GM19023 (cell line): ENCODE data around the gene HSD3B1.
"Not testable (repeated sequence)": the region's sequence is repeated elsewhere in the genome, so short reads cannot be mapped to it uniquely, and the experiment has no call there.

Experiments used
- ATAC-seq: cut with Tn5 transposase; IDR thresholded peaks from one replicate; pipeline ENCODE4 v1.9.1; 2021; ENCODE audit warnings: mild to moderate bottlenecking, moderate library complexity; ENCODE audit not compliant: unreplicated experiment

Gene HSD3B1

DNA sequence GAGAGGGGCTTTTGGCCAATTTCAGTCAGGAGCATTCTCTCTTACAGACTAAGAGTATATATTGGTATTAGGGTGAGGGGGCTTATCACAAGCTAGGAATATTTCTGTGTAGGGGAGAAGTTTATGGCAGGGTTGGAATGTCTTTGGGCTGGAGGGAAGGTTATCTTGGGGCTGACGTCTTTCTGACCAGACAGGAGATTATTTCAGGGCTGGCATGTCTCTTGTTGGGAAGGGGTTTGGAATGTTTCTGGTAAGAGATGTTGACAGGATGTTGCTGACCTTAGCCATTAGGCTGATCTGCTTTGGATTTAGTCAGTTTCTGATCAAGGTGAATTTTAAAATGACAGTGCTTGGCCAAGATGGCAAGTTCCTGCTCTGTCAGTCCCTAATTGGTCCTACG lies 17.8 kb upstream of the HSD3B1 start:
- ATAC-seq = no peak

DNA sequence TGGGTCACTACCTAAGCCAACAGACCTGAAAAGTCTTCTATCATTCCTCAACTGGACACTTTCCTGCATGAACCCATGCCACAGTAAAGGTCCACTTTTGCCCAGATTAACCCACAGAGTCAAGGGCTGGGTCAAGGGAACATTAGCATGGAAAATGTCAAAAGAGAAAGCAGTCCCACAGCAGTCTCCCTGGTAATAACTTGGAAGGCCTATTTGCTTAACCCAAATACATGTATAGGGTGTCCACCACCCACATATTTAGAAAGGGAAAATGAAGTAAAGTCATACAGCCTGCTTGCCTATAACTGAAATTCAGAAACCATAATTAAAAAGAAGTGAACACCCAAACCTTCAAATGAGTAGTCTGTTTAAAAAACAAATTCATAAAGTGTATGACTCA lies 16.1 kb upstream of the HSD3B1 start:
- no peak for ATAC-seq

DNA sequence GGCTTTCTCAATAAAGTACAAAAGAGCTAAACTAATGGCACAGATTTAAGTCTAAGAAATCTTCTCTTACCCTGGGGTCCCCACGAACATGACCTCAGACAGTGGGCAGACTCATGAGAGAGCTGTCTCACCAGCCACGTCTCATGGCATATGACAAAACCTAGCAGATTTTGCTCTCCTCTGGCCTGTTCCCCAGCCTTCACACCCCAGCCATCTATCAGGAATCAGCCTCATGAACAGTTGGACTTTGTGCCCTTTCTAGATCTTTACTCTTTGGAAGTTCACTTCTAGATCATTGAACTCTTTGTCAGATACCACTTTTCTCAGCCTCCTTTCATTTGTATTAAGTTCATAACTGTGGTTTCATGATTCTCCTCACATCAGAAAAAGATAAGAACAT lies 14.2 kb upstream of the HSD3B1 start:
- ATAC-seq = no peak

DNA sequence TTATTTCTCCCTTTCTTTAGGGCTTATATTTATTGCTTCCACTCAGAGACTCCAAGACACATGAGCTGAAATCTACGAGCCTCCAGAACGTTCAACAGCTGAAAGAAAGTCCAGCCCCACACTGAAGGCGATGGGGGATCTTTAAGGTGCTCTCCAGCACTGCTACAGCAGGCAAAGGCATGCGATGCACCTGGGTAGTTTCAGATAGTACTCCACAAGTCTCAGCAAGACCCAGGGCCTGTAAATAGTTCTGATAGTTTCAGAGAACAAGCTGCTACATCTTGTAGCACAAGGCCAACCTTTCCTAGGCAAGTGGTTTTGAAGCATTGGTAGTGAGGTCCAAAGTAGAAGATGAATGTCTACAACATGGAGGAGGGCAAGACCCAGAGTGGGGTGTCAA lies 2.2 kb upstream of the HSD3B1 start:
- no peak for ATAC-seq

DNA sequence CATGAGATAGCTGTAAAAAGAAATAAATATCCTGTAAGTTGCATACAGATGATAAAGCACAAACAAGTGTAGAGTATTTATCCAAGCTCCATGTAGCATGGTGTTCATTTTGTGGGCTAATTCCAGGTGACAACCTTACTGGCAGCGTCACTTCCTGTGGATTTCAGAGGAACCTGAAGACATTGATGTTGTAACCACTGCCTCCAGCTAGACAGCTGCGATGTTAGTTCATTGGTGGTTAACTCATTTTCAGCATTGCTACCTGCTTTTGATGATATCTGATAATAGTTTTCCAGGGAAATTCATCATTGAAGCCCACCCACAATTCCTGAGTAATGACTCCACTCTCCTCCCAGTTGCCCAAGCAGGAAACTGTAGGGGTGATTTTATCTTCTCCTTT lies 3.0 kb downstream of the HSD3B1 start:
- no peak for ATAC-seq

DNA sequence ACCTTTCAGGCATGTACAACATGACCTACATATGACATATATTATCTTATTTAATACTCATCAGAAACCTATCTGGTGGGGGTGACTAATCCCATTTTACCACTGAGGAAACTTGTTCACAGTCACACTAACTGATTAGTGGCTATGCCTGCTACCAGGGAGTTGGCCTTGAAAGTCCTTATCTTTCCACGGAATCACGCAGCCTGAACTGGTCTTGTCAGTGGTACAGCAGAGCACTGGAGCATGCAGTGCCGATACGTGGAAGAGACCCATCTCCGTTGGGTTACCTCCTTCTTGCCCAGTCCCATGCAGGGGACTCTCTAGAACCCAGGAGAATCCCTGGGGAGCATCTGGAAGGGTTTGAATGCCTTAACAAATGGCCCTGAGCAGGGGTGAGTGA lies 8.2 kb downstream of the HSD3B1 start:
- ATAC-seq = no peak

DNA sequence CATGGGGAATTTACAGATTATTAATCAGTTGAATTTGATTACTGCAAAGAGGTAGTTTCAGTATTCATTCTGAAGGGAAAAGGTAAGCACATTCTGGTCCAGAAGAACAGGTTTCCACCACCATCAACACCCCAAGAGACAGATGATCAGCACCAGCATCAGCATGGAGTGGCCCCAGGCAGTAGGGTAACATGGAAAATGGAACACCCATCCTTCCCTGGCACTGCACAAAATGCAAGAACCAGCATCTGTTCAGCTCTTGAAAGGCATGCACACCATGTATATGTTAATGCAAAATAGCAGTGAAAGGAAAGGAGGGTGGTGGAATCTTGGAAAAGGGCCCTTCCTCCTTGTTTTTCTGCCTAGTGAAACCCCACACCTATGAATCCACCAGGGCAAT lies 9.2 kb downstream of the HSD3B1 start:
- ATAC-seq = no peak

DNA sequence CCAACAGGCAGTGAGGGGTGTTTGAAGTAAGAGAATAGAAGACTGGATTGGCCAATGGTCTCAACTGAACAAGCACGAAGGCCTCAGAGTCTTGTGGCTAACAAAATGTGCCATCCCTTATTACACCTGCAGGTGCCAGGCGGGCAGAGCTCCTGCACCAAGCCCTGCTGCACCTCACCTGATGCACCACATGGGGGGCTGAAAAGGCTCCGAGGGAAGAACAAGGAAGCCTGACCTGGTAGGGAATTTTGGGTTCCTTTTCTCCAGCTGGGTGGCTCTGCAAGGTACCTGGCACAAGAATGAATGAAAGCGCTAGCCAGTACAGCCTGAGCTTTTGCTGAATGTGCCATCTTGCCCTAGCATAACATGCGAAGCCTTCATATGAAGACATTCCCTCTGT lies 9.7 kb downstream of the HSD3B1 start:
- no peak for ATAC-seq

DNA sequence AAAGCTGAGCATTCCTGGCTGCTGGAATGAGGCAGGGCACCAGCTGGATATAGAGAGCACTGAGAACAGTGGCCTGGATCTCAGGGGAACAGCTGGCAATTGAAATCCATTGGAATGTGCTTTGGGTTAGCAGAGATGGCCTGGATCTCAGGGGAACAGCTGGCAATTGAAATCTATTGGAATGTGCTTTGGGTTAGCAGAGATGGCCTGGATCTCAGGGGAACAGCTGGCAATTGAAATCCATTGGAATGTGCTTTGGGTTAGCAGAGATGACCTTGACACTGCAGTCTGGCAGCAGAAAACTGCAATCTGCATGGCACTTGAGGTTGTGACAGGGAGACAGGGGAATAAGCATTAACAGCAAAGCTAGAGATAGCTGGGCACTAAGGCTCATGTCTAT lies 10.7 kb downstream of the HSD3B1 start:
- ATAC-seq = not testable (repeated sequence)

DNA sequence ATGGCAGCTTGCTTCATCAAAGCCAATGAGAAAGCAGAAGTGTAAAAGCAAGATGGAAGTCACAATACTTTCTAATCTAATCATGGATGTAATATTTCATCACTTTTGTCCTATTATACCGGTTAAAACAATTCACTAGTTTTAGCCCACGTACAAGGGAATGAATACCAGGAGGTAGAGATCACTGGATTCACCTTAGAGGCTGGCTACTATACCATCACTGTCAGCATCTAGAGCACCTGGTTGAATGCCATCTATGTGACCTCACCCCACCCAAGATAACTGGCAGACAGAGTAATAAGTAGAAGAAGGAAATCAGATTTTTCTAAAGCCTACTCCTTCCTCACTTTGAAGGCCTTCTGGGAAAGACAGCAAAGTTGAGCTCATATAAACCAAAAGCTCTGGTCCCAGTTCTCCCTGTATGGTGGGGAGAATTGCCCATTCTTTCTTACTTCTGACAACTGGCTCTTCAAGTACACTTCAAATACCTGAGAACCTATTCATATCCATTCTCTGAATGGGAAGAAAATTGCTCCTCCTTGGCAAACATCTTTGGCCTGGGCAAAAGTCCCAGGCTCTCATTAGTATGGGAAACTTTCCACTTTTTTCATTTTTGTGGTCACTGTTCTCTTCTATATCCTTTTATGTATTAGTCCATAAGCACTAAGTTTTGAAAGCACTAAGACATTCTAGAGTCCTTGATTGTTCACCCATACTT lies 24.8 kb downstream of the HSD3B1 start:
- ATAC-seq = no peak

DNA sequence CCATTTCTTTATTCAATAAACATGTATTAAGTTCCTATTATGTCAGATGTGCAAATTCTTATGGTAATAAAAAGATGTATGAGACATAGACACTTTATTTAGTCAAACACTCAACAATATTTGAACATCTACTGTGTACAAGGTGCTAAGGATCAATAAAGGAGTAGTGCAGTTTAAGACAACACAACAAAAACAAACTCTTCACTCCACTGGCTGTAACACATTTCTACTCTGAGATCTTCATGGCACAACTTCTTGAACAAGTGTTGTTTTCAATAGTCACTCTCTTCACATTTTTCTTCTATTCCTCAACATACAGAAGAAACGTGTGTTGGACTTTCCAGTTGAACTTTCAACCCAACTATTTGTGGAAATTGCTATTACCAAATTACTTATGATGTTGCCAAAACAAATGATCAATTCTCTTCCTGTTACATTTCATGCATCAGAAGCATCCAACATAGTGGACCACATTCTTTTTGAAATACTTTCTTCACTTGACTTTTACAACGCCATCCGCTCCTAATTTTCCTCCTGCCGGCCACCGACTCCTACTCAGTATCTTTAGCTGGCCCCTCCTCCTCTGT lies 25.4 kb downstream of the HSD3B1 start:
- ATAC-seq = no peak

DNA sequence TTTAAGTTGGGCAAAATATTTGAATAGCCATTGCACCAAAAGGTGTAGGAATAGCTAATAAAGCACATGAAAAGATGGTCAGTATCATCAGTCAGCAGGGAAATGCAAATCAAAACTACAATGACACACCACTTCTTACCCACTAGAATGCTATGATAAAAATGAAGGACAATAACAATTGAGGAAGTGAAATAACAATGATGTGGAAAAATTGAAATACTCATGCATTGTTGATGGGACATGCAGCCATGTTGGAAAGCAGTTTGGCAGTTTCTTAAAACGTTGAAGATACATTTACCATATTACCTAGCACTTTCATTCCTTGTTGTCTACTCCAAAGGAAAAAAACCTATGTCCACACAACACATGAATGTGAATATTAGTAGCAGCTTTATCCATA lies 28.4 kb downstream of the HSD3B1 start:
- ATAC-seq = no peak

DNA sequence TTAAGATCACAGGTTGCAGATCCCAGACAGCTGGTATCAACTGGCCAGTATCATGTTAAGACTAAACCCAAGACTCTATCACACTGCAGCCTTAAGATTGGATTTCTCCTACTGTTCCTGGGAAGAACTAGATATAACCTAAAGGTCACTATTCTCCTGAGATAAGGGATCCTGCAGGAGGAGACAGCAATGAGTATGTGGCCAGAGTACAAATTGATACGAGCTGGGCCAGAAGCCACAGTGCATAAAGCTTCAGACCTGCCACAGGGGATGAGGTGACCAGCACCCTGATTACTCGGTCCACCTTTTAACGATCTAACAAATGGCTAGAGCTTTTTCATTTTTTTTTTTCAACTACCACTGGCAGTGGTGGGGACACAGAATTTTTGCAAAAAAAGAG lies 31.0 kb downstream of the HSD3B1 start:
- ATAC-seq = no peak

DNA sequence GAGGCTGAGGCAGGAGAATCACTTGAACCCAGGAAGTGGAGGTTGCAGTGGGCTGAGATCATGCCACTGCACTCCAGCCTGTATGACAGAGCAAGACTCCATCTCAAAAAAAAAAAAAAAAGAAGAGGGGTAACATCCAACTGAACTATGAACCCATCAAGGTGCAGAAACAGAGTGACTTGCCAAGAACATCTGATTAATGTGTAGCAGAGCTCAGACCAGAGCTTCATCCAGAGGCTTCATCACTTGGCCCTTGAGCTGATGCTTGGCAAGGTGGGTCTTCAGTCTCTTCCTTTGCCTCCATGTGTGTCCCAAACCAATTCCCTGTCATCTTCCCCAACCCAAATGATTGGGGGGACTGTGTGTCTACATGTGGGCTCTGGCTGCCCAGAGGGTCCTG lies 32.6 kb downstream of the HSD3B1 start:
- no peak for ATAC-seq

DNA sequence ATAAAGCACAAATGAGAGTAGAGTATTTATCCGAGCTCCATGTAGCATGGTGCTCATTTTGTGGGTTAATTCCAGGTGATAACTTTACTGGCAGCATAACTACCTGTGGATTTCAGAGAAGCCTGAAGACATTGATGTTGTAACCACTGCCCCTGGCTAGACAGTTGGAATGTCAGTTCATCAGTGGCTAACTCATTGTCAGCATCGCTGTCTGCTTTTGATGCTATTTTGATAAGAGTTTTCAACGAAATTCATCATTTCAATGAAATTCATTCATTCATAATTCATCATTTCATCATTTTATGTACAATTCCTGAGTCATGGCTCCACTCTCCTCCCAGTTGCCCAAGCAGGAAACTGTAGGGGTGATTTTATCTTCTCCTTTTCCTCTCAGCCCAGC lies 34.4 kb downstream of the HSD3B1 start:
- ATAC-seq = no peak

DNA sequence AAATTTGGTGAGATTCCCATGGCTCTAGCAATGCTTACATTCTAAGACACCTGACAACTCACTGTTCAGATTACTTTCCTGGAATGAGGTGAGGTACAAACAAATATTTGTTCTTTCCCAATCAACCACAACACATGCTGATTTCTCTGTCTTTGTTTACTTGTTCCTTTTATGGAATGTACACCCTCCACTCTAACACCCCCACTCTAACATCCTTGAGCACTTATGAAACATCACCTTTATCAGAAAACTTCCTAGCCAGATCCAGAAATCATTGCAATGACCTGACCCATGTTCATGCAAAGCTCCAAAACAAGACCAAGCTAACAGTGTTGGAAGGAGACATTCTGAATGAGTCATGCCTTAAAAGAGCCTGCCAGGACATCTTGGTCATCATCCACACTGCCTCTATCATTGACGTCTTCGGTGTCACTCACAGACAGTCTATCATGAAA lies 35.5 kb downstream of the HSD3B1 start:
- no peak for ATAC-seq

DNA sequence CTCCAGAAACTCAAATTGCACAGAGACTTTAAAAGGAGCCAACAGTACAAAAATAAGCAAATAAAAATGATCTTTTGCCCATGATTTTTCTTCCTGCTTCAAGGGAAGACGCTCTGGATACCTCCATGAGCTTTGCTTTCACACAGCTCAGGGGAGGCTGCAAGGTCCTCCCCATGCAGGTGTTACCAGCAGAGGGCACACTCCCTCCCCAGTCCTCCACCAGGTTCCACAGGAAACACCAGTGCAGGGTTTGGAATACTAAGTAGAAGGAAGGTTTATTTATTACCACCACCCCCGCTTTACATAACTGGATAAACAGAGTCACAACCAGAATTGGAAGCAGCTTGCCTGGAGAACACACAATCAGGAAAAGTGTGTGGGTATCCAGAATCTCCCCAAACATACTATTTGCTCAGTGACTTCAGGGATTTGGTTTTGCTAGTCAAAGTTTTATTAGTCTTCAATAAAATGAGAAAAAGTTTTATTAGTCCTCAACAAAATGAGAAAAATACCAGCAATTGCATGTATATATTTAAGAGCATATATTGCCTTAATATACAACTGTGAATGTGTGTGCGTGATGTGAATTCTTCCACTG lies 37.3 kb downstream of the HSD3B1 start:
- ATAC-seq = no peak

DNA sequence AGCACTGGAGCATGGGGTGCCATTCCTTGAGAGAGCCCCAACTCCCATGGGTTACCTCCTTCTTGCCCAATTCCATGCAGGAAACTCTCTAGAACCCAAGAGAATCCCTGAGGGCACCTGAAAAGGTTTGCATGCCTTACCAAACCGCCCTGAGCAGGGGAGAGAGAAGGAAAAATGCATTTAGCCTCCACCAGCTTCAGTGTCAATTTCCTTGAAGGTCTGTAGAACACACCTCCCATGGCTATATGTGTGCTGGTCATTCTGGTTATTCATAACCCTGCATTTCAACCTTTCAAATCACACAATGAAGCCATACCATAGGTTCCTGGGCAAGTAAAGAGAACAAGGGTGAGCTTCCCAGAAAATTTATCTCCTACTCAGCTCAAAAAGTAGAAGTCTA lies 39.6 kb downstream of the HSD3B1 start:
- ATAC-seq = no peak

DNA sequence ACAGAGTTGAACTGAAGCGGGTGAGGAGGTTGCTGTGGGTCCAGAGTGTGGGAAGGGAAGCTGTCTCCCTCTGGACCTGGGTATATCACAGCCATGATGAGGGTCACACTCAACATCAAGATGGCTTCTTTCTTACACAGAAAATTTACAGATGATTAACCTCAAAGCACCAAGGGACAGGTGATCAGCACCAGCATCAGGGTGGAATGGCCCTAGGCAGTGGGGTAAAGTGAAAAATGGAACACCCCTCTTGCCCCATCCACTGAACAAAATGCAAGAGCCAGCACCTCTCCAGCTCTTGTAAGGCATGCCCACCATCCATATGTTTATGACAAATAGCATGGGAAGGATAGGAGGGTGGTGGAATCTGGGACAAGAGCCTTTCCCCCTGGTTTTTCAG lies 40.3 kb downstream of the HSD3B1 start:
- ATAC-seq = no peak

DNA sequence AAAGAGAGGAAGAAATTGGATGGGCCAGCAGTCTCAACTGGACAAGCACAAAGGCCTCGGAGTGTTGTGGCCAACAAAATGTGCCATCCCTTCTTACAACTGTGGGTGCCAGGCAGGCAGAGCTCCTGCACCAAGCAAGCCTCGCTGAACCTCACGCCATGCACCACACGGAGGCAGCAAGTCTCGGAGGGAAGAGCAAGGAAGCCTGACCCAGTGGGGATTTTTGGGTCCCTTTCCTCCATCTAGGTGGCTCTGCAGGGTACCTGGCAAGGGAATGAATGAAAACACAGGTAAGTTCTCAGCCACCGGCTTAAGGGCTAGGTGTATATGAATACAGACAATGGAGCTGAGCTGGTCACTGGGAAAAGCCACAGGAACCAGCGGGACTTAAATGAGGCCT lies 40.8 kb downstream of the HSD3B1 start:
- ATAC-seq = no peak

DNA sequence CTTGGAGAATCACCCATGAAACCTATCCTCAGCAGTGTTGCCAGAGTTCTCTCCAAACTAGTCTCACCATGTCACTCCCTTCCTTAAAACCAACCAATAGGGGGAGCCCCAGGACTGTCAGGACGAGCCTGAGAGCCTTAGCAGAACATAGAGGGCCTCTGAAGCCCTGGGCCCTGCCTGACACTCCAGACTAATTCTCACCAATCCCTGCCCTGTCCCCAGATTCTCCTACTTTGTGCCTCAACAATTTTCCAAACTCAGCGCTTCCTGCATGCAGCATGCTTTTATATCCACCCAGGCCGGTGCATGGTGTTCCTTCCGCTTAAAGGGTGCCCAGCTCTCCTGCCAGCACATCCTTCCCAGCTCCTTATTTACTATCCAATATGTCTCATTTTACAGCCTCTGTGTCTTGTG lies 42.7 kb downstream of the HSD3B1 start:
- peak; percentile 56 for ATAC-seq

DNA sequence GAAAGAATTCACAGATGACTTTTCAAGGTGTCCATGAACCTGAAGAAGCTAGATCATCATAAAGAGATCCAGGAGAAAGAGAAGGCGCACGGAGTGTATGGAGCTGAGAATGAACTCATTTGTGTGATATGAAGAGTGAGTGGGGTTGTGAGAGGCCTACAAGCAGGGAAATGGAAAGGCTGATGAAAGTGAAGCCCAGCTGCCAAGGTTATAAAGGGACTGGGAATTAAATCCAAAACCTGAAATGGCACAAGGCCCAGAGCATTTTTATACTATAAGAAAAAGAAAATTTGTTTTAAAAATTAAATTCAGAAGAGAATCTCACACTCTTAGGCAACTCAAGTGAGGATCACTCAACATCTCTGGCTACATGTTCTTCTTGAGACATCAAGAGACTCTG lies 43.4 kb downstream of the HSD3B1 start:
- no peak for ATAC-seq

DNA sequence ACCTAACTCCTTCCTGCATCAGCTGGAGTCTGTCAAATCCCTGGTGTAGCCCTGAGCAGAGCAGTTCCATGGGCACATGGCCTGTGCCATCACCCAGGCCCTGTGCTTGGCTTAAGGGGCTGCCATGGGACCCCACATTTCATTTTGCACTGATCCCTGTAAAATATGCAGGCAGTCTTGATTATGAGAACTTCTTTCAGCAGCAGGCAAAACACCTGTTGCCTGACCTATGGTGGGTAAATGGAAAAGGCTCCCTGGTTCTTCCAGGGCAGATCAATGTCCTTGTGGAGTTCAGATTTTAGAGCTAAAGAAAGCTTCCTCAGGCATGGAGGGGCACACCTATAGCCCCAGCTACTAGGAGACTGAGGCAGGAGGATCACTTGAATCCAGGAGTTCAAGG lies 44.2 kb downstream of the HSD3B1 start:
- ATAC-seq = no peak
